Stimulated activated CD4-positive, alpha-beta T cell treated with anti-CD3 and anti-CD28 coated beads, Interleukin-15, amount 100 ng/mL, for 48 hours (primary cell): Measurements from ENCODE around the gene CLEC14A.

Source experiments
- DNase-seq, 2 donors: peaks; one replicate each; pipeline ENCODE4 v3.0.0-alpha.2; 2020; ENCODE audit warnings: low read depth in 2 of 2

The CLEC14A gene

GRCh38 chr14:38248321-38249028, 7.4 kb downstream of the CLEC14A start:
- no peak for DNase-seq

GRCh38 chr14:38243696-38244240, 12.1 kb downstream of the CLEC14A start:
- no peak for DNase-seq

DNA sequence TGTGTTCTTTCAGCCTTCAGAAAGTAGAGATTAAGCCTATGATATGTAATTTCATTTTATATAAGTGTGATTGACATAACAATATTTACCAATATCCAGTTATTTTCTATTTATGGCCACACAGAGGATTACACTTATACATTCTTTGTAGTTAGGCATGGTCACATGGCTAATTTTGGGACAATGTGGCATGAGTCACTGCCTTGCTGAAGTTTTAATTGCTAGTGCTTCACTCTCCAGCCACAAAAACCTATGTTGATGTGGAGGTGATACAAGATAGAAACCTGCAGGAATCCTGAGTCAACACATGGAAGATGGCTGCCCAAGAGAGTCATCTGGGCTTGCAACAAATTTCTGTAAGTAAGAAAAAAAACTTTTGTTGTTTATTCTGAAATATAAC, 17.0 kb downstream of the CLEC14A start:
- DNase-seq, result no peak

DNA sequence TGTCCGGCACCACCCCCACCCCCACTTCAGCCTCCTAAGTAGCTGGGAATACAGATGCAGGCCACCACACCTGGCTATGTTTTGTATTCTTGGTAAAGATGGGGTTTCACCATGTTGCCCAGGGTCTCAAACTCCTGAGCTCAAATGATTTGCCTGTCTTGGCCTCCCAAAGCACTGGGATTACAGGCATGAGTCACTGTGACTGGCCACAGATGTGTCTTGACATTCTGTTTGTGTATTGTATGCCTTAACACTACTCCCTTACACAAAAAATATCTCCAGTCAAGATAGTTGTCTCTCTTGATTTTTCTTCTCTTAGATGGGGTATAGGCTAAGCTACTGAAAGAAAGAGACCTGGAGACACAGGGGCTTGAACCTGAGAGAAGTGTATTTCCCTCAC, 17.6 kb downstream of the CLEC14A start:
- DNase-seq, result no peak

DNA sequence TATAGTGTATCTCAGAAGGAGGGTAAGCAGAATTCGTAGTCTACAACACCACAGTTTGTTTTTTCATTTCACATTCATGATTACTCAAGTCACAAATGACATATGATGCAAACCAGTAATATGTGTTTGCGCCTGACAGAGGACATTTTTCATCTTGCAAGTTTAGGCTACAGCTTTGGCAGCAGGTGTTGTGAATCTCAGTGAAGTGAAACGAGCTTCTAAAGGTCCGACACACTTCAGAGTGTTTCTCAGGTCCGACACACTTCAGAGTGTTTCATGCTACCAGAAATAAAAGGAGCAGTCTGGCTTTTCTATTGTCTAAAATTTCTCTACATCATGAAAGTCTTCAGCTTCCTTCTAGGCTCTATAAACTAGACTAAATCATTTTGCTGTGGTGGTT, 22.7 kb downstream of the CLEC14A start:
- DNase-seq, result no peak

GRCh38 chr14:38226366-38226765, 29.5 kb downstream of the CLEC14A start:
- no peak for DNase-seq

- no peak for DNase-seq
Measured at GRCh38 chr14:38225946-38226345, 29.9 kb downstream of the CLEC14A start.

- DNase-seq, result no peak
Measured at GRCh38 chr14:38224338-38224737, 31.6 kb downstream of the CLEC14A start.

DNA sequence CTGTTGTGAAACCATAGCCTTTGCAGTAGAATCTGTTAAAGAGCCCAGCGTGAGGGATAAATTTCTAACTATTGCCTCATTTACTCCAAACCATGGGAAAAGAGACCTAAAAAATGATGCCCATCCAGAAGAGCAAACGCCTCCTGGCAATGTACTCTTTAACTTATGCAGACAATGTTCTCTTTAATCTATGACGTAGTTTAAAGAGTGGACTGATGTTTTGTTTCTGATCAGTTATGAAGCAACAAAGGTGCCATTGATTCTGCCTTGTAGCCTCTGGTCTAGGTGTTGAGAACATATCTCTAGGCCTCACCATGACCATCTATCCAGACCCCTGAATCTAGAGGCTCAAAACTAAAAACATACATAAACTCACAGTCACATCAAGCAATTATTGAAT, 34.8 kb downstream of the CLEC14A start:
- no peak for DNase-seq

GRCh38 chr14:38217553-38217952, 38.3 kb downstream of the CLEC14A start:
- no peak for DNase-seq

- DNase-seq, result no peak
Measured at GRCh38 chr14:38213001-38213400, 42.9 kb downstream of the CLEC14A start.

DNA sequence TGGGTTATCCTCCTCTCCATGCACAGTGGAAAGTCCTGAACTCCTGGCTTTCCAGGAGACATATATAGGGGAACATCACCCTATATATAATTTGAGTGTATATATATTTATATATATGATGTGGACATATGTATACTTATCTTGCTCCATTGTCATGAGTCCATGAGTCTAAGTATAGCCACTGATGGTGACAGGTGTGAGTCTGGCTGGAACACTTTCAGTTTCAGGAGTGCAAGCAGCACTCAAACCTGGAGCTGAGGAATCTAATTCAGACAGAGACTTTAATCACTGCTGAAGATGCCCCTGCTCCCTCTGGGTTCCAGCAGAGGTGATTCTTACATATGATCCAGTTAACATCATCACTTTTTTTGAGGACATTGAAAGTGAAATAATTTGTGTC, 43.8 kb downstream of the CLEC14A start:
- DNase-seq, result no peak

DNA sequence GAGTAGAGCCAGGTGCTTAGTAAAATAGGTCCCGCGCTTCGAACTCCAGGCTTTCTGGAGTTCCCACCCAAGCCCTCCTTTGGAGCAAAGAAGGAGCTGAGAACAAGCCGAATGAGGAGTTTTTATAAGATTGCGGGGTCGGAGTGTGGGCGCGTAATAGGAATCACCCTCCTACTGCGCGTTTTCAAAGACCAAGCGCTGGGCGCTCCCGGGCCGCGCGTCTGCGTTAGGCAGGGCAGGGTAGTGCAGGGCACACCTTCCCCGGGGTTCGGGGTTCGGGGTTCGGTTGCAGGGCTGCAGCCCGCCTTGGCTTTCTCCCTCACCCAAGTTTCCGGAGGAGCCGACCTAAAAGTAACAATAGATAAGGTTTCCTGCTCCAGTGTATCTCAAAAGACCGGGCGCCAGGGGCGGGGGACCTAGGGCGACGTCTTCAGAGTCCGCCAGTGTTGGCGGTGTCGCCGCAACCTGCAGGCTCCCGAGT, 44.6 kb downstream of the CLEC14A start:
- no peak for DNase-seq

DNA sequence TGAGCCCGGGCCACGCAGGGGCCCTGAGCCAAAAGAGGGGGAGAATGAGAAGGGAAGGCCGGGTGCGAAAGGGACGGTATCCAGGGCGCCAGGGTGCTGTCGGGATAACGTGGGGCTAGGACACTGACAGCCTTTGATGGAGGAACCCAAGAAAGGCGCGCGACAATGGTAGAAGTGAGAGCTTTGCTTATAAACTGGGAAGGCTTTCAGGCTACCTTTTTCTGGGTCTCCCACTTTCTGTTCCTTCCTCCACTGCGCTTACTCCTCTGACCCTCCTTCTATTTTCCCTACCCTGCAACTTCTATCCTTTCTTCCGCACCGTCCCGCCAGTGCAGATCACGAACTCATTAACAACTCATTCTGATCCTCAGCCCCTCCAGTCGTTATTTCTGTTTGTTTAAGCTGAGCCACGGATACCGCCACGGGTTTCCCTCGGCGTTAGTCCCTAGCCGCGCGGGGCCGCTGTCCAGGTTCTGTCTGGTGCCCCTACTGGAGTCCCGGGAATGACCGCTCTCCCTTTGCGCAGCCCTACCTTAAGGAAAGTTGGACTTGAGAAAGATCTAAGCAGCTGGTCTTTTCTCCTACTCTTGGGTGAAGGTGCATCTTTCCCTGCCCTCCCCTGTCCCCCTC, 45.2 kb downstream of the CLEC14A start:
- no peak for DNase-seq

DNA sequence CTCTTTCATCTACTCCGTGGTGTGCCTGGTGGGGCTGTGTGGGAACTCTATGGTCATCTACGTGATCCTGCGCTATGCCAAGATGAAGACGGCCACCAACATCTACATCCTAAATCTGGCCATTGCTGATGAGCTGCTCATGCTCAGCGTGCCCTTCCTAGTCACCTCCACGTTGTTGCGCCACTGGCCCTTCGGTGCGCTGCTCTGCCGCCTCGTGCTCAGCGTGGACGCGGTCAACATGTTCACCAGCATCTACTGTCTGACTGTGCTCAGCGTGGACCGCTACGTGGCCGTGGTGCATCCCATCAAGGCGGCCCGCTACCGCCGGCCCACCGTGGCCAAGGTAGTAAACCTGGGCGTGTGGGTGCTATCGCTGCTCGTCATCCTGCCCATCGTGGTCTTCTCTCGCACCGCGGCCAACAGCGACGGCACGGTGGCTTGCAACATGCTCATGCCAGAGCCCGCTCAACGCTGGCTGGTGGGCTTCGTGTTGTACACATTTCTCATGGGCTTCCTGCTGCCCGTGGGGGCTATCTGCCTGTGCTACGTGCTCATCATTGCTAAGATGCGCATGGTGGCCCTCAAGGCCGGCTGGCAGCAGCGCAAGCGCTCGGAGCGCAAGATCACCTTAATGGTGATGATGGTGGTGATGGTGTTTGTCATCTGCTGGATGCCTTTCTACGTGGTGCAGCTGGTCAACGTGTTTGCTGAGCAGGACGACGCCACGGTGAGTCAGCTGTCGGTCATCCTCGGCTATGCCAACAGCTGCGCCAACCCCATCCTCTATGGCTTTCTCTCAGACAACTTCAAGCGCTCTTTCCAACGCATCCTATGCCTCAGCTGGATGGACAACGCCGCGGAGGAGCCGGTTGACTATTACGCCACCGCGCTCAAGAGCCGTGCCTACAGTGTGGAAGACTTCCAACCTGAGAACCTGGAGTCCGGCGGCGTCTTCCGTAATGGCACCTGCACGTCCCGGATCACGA, 46.0 kb downstream of the CLEC14A start:
- no peak for DNase-seq

DNA sequence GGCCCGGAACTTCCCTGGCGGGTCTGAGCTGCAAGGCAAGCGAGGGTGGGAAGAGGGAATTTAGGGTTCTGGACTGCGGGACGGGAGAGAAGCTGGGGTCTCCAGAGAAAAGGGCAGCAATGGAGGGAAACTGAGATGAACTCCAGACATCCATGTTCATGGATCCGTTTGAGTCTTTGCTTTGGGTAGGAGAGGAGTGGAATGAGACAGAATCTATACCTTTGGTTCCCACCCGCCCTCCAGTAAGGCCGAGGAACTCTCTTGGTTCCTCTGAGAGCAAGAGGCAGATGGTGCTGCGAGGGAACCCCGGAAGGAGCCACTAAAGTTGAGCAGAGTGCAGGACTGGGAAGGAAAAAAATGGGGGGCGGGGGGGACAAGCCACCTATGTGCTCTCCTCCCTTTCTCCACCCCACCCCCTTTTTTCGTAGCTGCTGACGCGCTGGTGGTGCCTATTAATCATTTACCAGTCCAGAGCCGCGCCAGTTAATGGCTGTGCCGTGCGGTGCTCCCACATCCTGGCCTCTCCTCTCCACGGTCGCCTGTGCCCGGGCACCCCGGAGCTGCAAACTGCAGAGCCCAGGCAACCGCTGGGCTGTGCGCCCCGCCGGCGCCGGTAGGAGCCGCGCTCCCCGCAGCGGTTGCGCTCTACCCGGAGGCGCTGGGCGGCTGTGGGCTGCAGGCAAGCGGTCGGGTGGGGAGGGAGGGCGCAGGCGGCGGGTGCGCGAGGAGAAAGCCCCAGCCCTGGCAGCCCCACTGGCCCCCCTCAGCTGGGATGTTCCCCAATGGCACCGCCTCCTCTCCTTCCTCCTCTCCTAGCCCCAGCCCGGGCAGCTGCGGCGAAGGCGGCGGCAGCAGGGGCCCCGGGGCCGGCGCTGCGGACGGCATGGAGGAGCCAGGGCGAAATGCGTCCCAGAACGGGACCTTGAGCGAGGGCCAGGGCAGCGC, 47.0 kb downstream of the CLEC14A start:
- no peak for DNase-seq

DNA sequence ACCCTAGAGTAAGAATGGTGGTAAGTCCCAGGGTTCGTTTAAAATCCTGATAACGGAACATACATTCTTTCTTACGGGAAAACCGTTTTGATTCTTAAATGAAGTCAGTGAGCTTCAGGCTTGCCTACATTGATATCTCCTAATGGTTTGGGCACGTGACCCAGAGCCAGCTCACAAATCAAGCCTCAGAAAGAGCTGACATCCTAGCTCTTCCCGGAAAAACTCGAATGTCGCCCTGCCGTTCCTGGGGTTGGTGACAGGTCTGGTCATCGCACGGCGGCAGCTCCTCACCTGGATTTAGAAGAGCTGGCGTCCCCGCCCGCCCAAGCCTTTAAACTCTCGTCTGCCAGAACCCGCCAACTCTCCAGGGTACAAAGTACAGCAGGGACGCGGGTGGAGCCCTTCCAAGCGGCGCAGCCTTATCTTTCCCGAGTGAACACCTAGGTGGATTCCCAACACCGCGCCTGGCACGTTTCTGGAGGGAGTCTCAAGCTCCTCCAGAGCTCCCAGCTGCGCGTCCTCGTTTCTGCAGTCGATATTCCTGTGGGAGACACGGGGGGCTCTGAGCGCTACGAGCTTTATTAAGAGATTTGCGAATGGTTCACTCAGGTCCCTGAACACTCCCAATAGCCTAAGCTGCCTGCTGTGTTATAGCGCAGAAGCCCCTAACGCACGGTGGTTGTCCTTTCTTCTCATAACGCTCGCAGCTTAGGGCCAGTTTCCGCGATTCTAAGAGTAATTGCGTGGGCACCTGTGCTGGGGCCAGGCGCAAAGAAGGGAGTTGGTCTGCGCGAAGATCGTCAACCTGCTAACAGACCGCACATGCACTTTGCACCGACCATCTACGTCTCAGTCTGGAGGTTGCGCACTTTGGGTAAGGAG, 47.9 kb downstream of the CLEC14A start, which contains the start of gene SSTR1:
Gene SSTR1 (plus strand): TSS at position 169 of the 882 bp plus-strand sequence. CDS start 1,486 bp downstream, outside the sequence.
- no peak for DNase-seq

DNA sequence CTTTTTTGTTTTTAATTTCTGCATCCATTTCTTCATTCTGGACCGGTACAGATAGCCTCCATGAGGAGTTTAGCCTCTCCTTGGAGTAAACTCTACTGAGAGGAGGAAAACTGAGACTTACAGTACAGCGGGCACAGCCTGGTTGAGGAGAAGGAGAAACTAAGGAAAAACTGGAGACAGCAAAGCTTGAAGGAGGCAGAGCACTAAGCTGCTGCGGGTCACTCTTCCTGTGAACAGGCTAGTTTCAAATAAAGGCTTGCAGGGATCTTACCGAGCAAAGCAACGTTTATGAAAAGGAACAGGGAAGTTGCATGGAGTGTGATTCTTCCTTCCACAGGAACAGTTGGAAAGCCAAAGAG, 48.5 kb downstream of the CLEC14A start:
- DNase-seq, result no peak

- DNase-seq, result no peak
Measured at GRCh38 chr14:38206689-38207376, 49.1 kb downstream of the CLEC14A start.
